ENCODE data around the gene FCRLB. TPM values are rescaled to one million over a fixed set of nuclear protein-coding genes. Genes with fewer than 3 reads are reported as not detected.
A peak's percentile ranks its signal among the peaks of the same experiment; 100 is the strongest.
"Not testable (repeated sequence)": the region's sequence is repeated elsewhere in the genome, so short reads cannot be mapped to it uniquely, and the experiment has no call there.

FCRLB gene
- polyA plus RNA-seq, 3 donors = 5.4 to 6.1 (median 5.9) TPM

DNA sequence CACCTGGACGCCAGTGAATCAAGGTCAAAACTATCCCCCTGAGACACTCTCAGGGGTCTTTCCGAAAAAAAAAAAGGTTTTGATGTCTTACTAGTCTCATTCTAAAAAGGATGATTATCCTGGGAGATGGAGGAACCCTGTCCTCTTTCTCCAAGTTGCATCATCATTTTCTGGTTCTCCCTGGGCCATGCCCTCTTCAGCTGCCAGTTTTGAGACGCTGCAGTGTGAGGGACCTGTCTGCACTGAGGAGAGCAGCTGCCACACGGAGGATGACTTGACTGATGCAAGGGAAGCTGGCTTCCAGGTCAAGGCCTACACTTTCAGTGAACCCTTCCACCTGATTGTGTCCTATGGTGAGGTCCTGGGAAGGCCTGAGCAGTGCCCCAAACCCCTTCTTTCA, 10.8 kb upstream of the FCRLB start:
- no peak for DNase-seq

DNA sequence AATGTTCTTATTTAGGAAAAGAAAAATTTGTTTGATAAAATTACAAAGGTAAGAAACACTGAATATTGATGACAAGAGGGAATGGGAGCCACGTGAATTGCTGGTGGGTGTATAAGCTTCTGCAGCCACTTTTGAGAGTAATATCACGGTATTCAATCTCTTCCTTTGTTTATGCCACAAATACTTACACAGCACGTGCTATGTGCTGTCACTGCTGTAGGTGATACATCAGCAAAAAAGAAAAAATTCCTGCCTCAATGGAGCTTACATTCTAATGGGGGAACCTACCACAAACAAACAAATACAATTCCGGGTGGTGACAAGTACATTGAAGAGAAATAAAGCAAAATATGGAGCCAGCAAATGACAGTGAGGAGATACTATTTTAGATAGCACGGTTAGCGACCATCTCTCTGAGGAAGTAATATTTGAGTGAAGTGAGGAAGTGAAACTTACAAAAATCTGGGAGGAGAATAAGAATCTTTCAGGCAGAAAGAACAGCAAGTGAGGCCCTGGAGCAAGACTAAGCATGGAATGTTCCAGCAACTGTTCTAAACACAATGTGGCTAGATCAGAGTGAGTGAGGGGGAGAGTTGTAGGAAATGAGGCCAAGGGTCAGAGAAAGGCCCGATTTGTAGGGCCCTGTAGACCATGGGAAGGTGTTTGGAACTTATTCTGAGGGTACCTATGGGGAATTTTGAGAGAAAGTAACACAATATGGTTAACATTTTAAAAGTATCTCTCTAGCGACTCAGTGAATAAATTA, 2.6 kb upstream of the FCRLB start:
- no peak for DNase-seq

DNA sequence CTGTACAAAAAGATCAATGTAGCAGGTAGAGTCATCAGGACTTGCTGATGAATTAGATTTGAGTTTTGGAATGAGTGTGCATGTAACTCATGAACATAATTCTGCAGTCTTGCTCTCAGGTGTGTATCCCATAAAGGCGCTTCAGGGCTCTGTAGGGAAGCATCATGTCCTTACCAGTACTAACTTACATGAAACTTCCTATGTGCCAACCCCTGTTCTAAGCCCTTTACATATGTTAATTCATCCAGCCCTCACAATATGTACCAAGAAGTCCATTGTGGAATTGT, 2.1 kb upstream of the FCRLB start:
- DNase-seq = no peak

DNA sequence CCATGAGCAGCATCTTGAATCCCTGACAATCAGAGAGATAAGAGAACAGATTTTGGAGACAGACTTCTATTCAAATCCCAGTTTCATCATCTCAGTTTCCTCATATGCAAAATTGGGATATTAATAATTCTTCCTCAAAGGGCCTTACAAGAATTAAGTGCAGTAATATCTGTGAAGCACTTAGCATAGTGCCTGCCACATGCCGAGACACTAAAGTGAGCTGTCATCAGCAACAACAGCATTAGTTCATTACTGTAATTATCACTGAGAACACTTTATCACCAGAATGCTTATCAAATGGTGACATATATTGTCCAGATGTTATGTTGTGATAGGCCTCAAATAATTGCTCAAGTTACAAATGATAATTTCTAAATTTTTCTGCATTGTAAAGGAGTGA, 922 bp upstream of the FCRLB start:
- DNase-seq = no peak

DNA sequence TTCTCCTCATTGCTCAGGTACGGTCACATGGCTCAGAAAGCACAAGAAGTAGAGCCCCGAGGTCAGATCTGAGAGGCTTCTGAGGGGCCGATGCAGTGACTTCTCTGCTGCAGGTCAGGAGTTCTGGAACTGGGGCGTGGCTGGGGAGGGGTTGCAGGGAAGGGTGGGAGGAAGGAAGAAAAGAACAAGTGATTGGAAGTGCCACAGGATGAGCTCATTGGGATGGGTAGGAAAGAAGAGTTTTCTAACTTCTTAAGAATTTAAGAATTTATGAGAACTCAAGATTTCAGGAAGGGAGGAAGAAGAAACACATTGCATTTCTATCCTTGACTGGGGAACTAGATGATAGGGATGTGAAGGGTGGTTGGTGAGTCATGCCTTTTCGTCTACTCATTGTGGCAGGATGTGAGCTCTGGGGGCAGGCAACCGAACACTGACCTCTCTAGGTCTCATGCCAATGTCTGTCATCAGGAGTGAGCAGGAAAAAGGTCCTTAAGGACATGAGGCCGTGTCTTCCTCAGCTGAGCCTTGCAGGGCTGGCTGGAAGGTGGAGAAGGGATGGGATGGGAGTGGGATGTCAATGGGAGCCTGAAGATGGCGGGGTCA, 497 bp downstream of the FCRLB start:
- DNase-seq = no peak

DNA sequence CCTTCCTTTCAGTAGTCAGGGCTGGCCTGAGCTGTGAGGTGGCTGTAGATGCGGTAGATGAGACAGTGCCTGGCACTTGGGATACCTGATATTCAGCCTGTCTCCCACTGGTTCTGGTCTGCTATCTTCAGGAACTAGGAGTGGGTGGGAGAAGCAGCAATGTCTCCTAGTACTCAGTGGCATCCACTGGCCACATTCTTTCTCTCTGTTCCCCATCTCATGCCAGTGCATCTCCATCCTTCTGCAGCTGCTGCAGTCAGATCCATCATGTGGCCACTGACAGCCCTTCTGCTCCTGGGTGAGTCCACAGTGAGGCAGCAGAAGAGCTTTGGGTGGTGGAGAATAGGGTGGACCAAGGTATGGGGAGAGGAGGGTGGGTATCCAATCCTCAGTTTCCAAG, 1.1 kb downstream of the FCRLB start:
- DNase-seq = no peak

DNA sequence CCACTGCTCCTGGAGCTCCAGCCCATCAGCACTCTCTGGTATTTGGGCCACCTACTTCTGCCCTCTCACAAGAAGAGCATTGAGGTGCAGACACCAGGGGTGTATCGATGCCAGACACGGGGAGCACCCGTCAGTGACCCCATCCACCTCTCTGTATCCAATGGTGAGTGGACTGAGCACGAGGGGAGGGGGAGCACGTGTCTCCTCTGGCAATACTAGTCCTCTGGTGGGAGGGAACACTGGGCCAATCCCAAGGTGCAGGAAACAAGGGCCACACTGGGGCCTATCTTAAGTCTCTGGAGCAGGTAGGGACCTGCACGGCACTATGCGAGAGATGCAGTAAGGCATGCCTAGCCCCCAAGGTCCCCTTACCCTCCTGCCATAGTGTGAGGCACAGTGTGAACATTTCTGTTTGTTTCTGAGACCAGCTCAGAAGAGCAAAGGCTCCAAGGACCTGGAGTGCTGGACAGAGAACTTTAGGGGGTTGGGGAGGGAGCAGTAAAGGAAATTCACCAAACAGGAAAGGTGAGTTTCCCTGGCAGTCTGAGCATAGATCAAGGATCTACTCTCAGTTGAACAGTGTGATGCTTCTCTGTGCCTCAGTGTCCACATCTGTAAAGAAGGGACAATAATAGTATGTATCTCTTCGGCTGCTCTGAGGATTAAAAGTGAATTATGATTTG, 2.3 kb downstream of the FCRLB start:
- no peak for DNase-seq

DNA sequence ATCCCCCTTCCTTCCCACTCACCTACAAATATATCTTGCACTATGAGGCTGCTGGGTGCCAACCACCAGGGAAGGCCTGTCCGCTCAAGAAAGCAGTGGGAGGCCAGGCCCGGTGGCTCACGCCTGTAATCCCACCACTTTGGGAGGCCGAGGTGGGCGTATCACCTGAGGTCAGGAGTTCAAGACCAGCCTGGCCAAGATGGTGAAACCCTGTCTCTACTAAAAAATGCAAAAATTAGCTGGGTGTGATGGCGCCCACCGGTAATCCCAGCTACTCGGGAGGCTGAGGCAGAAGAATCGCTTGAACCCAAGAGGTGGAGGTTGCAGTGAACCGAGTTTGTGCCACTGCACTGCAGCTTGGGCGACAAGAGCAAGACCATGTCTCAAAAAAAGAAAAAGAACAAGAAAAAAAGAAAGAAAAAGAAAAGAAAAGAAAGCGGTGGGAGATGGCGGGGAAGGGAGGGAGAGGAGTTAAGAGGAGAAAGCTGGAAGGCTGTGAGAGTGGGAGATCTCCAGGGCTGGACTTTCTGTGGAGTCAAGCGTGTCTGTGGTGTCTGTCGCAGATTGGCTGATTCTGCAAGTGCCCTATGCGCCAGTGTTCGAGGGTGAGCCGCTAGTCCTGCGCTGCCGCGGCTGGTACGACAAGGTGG, 4.0 kb downstream of the FCRLB start:
- DNase-seq = not testable (repeated sequence)

DNA sequence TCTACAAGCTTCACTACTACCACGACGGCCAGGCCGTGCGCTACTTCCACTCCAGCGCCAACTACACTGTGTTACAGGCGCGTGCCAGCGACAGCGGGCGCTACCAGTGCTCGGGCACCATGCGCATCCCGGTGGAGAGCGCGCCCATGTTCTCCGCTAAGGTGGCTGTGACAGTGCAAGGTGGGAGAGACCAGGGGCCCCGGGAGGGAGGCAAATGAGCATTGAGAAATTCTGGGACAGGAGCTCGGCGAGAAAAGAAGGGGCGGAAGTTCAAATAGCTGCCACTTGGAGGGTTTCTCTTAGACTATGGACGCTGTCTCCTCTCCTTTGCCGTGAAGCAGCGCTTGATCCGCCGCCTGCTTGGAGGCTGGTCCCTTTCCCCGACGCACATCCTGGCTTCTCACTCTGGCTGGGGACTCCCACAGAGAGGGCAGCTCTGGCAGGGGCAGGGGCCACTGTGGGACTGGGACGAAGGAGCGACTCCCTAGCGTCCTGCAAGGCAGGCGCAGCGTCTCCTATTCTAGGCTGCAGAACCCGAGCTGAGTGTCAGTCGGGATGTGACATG, 4.6 kb downstream of the FCRLB start:
- DNase-seq = no peak

DNA sequence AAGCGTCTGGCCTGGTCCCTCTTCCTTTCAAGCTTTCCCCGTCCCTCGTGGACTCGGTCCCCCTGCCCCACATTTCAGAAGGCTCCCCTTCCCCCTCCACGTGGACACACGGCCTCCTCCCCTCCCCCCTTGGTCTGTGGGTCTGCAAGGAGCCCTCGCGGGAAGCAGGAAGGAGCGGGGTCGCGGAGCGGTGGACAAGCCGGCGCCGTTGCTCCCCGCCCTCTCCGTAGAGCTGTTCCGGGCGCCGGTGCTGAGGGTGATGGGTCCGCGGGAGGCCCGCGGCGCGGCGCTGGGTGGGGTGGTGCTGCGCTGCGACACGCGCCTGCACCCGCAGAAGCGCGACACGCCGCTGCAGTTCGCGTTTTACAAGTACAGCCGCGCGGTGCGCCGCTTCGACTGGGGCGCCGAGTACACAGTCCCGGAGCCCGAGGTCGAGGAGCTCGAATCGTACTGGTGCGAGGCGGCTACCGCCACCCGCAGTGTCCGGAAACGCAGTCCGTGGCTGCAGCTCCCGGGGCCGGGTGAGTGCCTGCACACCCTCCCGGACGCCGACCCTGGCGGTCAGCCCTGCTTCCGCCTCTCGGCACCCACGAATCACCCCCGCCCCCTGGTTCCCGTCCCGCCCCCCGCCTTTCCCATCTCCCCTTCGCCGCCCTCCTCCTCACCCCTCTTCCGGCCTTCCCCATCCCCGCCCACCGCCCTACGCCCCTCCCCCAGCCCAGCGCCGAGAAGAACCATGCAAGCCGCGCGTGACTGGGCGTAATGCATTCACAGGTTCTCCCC, 5.3 kb downstream of the FCRLB start:
- DNase-seq = peak; percentile 88

DNA sequence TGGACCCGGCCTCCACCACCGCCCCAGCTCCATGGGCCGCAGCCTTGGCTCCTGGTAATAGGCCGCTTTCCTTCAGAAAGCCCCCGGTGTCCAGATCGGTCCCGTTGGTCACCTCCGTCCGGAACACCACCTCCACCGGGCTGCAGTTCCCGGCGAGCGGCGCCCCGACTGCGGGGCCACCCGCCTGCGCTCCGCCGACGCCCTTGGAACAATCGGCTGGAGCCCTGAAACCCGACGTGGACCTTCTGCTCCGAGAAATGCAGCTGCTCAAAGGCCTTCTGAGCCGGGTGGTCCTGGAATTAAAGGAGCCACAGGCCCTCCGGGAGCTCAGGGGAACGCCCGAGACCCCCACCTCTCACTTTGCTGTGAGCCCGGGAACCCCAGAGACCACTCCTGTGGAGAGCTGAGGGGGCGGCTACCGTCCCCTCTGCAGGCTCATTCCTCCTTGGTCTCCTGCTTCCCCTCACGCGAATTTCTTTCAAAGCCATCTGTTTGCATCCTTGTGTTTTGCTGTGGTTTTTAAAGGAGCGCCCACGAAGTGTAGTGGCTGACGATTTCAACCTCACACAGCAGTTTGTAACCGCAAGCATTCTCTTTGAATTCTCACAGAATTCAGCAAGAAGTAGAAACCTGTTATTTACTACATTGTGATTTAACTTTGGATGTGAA, 6.0 kb downstream of the FCRLB start:
- peak; percentile 24 for DNase-seq

DNA sequence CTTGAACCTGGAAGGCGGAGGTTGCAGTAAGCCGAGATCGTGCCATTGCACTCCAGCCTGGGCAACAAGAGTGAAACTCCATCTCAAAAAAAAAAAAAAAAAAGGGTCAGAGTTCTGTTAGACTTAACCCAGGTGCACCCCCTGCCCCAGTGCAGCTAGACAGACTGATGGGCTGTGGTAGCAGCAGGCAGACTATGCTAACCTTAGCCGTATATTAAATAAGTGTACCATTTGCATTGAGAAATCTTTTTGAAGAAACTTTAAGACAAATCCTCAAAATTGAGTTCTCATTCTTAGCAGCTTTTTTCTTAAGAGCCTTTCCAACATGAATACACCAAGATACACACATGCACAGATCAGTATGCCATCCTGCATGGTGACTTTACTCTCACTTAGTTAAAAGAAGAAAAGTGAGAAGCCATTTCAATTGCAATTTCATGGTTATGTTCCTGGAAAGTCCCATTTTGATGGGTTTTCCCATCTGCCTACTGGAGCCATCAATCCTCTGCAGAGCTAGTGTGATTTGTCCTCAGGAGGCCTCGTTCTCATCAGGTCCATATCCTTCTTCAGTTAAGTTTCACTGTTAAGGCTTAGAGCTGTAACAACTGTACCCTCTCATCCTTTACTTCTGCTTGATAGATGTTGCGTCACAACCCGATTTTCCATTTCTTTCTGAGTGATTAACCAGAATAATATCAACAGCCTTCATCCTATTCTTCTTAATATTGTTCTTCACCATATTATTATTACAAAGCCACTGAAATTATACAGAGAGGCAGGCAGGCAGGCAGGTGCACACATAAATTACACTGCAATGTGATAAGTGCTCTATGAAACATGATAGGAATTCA, 7.3 kb downstream of the FCRLB start:
- no peak for DNase-seq

DNA sequence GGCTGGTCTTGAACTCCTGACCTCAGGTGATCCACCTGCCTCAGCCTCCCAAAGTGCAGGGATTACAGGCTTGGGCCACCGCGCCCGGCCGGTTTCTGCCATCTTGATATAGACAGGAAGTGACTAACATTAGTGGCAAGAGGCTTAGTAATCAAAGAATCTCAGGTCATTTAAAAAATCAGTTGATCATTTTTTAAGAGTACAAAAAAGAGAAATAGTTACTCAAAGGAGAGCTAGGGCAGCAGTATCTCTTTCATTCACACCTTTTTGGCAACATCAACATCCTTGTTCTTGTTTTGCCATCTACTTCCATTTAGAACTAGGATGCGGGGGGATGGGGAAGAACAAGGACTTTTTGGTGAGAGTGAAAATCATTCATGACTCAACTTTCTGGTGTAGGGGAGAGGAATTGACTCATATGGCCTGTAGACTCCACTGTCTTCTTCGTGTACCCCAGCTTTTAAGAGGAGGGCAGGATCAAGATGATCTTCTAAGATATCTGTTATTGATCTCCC, 8.8 kb downstream of the FCRLB start:
- DNase-seq = no peak

DNA sequence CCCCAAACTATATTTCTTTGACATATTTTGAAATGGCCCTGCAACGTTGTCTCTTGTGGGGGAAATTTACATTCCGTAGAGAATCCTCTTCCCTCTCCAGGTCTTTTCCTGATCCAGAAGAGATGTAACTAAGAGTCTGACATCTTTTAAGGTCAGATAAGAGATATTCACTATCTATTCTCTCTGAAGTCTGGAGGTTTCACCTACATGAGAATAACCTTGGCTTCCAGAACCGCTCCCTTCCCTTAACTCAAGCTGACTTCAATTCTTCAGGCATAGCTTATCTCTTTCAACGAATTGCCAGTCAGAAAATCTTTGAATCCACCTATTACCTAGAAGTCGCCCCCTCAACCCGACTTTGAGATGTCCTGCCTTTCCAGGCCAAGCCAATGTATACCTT, 9.9 kb downstream of the FCRLB start:
- DNase-seq = no peak

DNA sequence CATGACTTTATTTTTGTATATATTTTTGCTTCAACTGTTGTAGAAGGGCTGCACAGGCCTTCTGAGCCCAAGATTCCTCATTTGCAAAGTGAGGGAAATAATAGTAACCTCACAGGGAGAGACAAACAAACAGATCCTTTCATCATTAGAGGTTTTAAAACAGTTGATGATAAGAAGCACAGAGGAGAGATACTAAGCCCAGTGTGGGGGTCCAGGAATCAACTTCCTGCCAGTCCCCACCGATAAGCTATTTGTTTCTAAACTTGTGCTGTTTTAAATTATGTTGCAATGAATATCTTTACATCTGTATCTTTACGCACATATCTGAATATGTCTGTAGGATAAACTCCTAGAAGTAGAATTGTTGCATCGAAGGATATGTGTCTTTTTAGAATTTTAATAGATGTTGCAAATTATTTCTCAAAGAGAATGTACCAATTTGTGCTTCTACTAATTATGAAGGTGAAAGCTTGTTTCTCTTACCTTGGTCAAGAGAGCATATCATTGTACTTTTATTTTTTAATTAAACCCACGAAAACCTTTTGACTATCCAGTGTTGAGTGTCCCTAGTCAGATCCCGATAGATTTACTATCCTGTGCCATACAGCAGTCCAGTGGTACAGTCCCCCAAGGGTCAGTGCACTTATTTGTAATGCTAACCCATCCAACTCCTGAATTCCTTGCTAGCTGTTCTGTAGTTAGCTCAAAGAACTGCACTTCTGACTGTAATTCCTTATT, 10.8 kb downstream of the FCRLB start:
- no peak for DNase-seq

DNA sequence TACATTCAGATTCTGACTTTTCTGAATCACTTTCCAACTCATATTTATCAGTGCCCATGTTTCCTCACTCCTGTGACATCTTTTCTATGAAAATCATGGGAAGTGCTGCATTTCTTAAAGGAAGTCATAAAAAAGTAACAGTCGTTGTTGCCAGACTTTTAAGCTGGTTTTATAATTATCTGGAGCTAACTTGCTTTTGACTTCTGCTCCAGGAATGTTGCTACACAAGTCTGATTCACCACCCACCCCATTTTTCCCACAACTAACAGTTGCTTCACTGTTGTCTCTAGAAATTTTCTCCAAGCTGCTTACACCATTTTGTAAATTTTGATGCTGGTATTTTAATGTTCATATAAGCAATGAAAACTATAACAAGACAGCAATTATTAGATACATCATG, 12.2 kb downstream of the FCRLB start:
- DNase-seq = no peak

DNA sequence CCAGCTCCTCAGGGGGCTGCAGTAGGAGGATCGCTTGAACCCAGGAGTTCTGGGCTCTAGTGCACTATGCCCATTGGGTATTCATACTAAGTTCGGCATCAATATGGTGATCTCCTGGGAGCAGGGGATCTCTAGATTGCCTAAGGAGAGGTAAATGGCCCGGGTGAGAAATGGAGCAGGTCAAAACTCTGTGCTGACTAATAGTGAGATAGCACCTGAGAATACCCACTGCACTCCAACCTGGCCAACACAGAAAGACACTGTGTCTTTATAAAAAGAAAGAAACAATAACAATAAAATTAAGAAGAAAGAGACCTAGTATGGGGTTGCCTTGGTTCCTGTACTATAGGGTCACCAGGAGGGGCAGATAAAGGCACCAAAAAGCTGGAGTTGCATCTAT, 14.5 kb downstream of the FCRLB start:
- no peak for DNase-seq

DNA sequence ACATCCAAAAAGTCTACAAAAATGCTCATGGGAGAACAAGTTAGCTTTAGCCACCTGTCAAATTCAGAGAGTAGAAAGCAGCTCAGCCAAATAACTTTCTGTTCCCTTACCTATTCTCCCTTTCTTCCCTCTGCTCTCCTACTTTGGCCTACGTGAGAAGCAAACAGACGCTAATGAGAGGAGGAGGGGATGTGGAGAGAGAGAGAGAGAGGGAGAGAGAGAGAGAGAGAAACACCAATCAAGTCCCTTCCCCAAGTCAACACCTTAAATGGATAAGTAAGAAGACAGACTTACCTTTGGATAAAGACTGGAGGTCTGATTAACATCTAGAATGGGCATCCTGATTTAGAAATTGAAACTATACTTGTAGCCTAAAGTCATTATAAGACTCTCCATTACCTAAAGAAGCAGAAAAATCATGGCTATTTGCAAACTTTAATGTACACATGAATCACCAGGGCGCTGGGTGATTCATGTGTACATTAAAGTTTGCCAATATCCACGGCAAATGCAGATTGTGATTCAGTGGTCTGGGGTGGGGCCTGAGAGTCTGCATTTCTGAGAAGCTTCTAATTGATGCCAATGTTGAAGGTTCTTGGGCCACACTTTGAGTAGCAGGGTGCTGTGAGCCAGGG, 15.1 kb downstream of the FCRLB start:
- DNase-seq = no peak

DNA sequence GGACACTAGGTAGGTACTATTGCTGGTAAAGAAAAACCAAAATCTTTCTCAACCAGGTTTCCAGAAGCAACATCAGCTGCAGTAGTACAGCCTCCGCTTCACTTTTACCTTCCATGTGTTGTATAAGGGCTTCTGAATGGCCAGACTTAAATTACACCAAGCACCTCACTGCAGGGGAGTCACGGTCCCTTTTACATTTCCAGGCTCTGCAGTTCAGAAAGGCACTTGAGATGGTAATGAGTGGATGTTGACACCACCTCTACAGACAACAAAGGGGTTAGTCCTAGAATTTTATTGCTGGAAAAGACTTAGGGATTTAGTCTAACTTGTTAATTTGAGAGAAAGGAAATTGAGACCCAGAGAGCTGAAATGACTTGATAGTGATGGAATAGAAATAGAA, 16.3 kb downstream of the FCRLB start:
- DNase-seq = no peak

Measured in renal pelvis (tissue), 4 donors.